DMS53 treated with DMSO at 0.1 percent for 48 hours (cell line): ENCODE results near the gene PPP1R27.

Experiments
- DNase-seq: peaks from one replicate; lab custom pipeline; 2025; ENCODE audit not compliant: unreplicated experiment; lab: John Stamatoyannopoulos, UW

PPP1R27 gene

GRCh38 chr17:81834831-81835267 is at the start of gene PPP1R27:
TSS of gene PPP1R27 (minus strand) at chr17:81835050. CDS start at chr17:81834953, 97 bp downstream.
- DNase-seq: no peak

- no peak for DNase-seq
Measured at GRCh38 chr17:81884520-81884919, 49.7 kb upstream of the PPP1R27 start.

- DNase-seq: no peak
Measured at GRCh38 chr17:81879121-81879520, 44.3 kb upstream of the PPP1R27 start.

GRCh38 chr17:81878294-81878693 is 43.4 kb upstream of the PPP1R27 start:
- DNase-seq: no peak

GRCh38 chr17:81877569-81877968 is 42.7 kb upstream of the PPP1R27 start:
- no peak for DNase-seq

GRCh38 chr17:81871387-81872230 is 36.8 kb upstream of the PPP1R27 start:
- DNase-seq: peak; percentile 80

GRCh38 chr17:81870981-81871386 is 36.1 kb upstream of the PPP1R27 start, which contains the start of gene ARHGDIA:
TSS of gene ARHGDIA (minus strand) at chr17:81871337. CDS start at chr17:81869930, 1,407 bp downstream.
- DNase-seq: no peak

- no peak for DNase-seq
Measured at GRCh38 chr17:81870131-81870980, 35.5 kb upstream of the PPP1R27 start.

- no peak for DNase-seq
Measured at GRCh38 chr17:81869221-81870130, 34.6 kb upstream of the PPP1R27 start.

GRCh38 chr17:81868674-81869220 is 33.9 kb upstream of the PPP1R27 start:
- DNase-seq: no peak

- DNase-seq: no peak
Measured at GRCh38 chr17:81867991-81868673, 33.3 kb upstream of the PPP1R27 start.

- DNase-seq: peak; percentile 60
Measured at GRCh38 chr17:81867170-81867990, 32.5 kb upstream of the PPP1R27 start.

- DNase-seq: no peak
Measured at GRCh38 chr17:81866440-81867169, 31.8 kb upstream of the PPP1R27 start.

GRCh38 chr17:81865733-81866439 is 31.0 kb upstream of the PPP1R27 start:
- DNase-seq: peak; percentile 58

GRCh38 chr17:81865358-81865732 is 30.5 kb upstream of the PPP1R27 start:
- DNase-seq: no peak

GRCh38 chr17:81863833-81864768 is 29.3 kb upstream of the PPP1R27 start:
- no peak for DNase-seq
